BJ (cell line): ENCODE measurements around the gene WDR70. TPM values are rescaled to one million over a fixed set of nuclear protein-coding genes. Genes with fewer than 3 reads are reported as not detected.
"Not testable (repeated sequence)": the region's sequence is repeated elsewhere in the genome, so short reads cannot be mapped to it uniquely, and the experiment has no call there.

Source experiments
- CTCF ChIA-PET: fragments of 350-600 bp; formaldehyde crosslinking; extraction: SDS; loops from one replicate; lab custom pipeline; 2021; ENCODE audit warnings: antibody characterized with exemption, inconsistent platforms; lab: Yijun Ruan, JAX
- POLR2A ChIA-PET: fragments of 300-600 bp; sonication (Branson Sonifier 250); formaldehyde crosslinking; extraction: SDS; loops from one replicate; lab custom pipeline; 2021; ENCODE audit warnings: antibody characterized with exemption; lab: Charles Lee
- DNase-seq: peaks from one replicate; pipeline ENCODE4 v3.0.0-alpha.2; 2011; ENCODE audit warnings: low read depth
- H3K27me3 ChIP-seq: 2 replicates; pipeline ENCODE4 v1.6.0; 2011; ENCODE audit warnings: low read length; ENCODE audit not compliant: control insufficient read depth, insufficient read depth
- H3K36me3 ChIP-seq: 2 replicates; pipeline ENCODE4 v1.5.1; 2011; ENCODE audit warnings: low read length; ENCODE audit not compliant: control insufficient read depth, insufficient read depth
- H3K4me3 ChIP-seq: 2 replicates; pipeline ENCODE4 v1.5.1; 2011; ENCODE audit warnings: low read depth, mild to moderate bottlenecking, control low read depth, low read length
- polyA plus RNA-seq: library from polyadenylated mRNA; depleted of rRNA; stranded (reverse); fragments of >200 nt; gene quantifications from 2 replicates; pipeline ENCODE4 v1.2.3, GENCODE V29; 2011
- TF ChIP-seq, protein P1 (sequence below): IDR thresholded peaks from 2 replicates; pipeline ENCODE4 v1.5.1; 2011; ENCODE audit warnings: low read depth, mild to moderate bottlenecking, control low read depth, inconsistent platforms, low read length, moderate library complexity; ENCODE audit not compliant: insufficient read depth

The WDR70 gene
- polyA plus RNA-seq, 1 experiment: 14.0 TPM

- TF ChIP-seq, protein P1, sequence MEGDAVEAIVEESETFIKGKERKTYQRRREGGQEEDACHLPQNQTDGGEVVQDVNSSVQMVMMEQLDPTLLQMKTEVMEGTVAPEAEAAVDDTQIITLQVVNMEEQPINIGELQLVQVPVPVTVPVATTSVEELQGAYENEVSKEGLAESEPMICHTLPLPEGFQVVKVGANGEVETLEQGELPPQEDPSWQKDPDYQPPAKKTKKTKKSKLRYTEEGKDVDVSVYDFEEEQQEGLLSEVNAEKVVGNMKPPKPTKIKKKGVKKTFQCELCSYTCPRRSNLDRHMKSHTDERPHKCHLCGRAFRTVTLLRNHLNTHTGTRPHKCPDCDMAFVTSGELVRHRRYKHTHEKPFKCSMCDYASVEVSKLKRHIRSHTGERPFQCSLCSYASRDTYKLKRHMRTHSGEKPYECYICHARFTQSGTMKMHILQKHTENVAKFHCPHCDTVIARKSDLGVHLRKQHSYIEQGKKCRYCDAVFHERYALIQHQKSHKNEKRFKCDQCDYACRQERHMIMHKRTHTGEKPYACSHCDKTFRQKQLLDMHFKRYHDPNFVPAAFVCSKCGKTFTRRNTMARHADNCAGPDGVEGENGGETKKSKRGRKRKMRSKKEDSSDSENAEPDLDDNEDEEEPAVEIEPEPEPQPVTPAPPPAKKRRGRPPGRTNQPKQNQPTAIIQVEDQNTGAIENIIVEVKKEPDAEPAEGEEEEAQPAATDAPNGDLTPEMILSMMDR: no peak
- POLR2A ChIA-PET: no interaction called here
- Histone ChIP-seq H3K36me3 (no peaks in the 10 kb centered on the region), H3K27me3 (no peaks in the 10 kb centered on the region), H3K4me3 (no peak overlapping the region)
- CTCF ChIA-PET: interaction anchor here (1.0 to 2.4 kb wide), 5 partner anchors 41 to 421 kb away, joined by 3 to 8 read pairs (median 3); no protein-coding TSS in a partner anchor
- DNase-seq: no peak
These were observed 393.1 kb downstream of the WDR70 start for GRCh38 chr5:37772255-37772654.

GRCh38 chr5:37773809-37774208 lies 394.7 kb downstream of the WDR70 start:
- no peak overlapping the region for H3K4me3 ChIP-seq
- no peak for DNase-seq
- CTCF ChIA-PET: interaction anchor here (1.6 to 2.4 kb wide), 3 partner anchors 33 to 419 kb away, joined by 7 to 8 read pairs (median 8); no protein-coding TSS in a partner anchor
- TF ChIP-seq, protein P1: no peak
- H3K36me3 ChIP-seq: no peaks in the 10 kb centered on the region
- POLR2A ChIA-PET: no interaction called here
- no peaks in the 10 kb centered on the region for H3K27me3 ChIP-seq

GRCh38 chr5:37774912-37775483 lies 395.9 kb downstream of the WDR70 start:
- TF ChIP-seq, protein P1: peak; percentile 78
- POLR2A ChIA-PET: no interaction called here
- H3K36me3 ChIP-seq: no peaks in the 10 kb centered on the region
- no peaks in the 10 kb centered on the region for H3K27me3 ChIP-seq
- CTCF ChIA-PET: interaction anchor here (0.9 to 2.2 kb wide), 10 partner anchors 10 to 418 kb away, joined by 3 to 11 read pairs (median 6); no protein-coding TSS in a partner anchor
- no peak for DNase-seq
- no peak overlapping the region for H3K4me3 ChIP-seq

DNA sequence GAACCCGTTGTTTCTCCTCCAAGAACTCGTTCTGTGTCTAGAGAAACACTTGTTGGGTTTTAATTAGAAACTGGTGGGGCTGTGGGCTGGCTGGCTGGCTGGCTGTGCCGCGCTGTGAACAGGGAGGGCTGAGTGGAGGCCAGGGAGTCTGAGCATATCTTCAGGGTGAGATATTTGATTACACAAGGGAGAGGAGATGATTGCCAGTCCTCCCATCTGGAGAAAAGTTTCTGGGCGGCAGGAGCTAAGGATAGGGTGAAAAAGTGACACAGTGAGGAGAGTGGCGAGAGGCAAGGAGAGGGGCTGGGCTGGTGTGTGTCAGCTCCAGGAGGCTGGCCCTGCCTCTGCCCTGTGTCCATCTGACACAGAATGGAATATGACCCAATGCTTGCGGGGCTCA lies 397.7 kb downstream of the WDR70 start:
- TF ChIP-seq, protein P1: no peak
- H3K36me3 ChIP-seq: no peaks in the 10 kb centered on the region
- peak; percentile 83 for DNase-seq
- H3K4me3 ChIP-seq: no peak overlapping the region
- CTCF ChIA-PET: interaction anchor here (0.9 to 2.2 kb wide), 8 partner anchors 9 to 417 kb away, joined by 3 to 11 read pairs (median 4); no protein-coding TSS in a partner anchor
- POLR2A ChIA-PET: interaction anchor here (0.6 to 1.1 kb wide), 2 partner anchors 13 to 37 kb away, joined by 3 to 6 read pairs; no protein-coding TSS in a partner anchor
- H3K27me3 ChIP-seq: no peaks in the 10 kb centered on the region

GRCh38 chr5:37777432-37778130 lies 398.5 kb downstream of the WDR70 start:
- ChIA-PET CTCF (interaction anchor here (0.9 to 2.2 kb wide), 7 partner anchors 8 to 416 kb away, joined by 3 to 10 read pairs (median 4); no protein-coding TSS in a partner anchor), POLR2A (interaction anchor here (0.6 to 1.1 kb wide), 3 partner anchors 14 to 59 kb away, joined by 3 to 6 read pairs (median 3); no protein-coding TSS in a partner anchor)
- H3K27me3 ChIP-seq: no peaks in the 10 kb centered on the region
- H3K36me3 ChIP-seq: no peaks in the 10 kb centered on the region
- peak; percentile 96 for DNase-seq
- TF ChIP-seq, protein P1: no peak
- no peak overlapping the region for H3K4me3 ChIP-seq

DNA sequence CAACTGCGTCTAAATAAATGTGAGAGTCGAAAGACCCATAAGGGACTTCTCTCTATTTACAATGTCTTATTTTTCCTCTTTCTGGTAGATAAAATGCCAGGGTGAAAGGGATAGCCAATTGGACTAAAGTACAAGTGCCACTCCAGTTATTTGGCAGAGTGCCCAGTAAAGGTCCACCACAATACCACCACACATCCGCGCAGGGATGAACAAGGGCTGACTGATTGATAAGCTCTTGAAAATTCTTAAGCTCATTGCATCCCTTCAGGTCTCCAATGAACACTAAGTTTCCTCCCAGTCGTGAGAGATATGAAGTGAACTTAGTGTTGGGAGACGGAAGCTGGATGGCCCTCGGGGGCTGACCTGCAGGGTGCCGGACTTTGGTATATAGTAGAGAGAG lies 402.3 kb downstream of the WDR70 start:
- H3K4me3 ChIP-seq, POLR2A ChIA-PET, DNase-seq, H3K27me3 ChIP-seq, H3K36me3 ChIP-seq, CTCF ChIA-PET: not testable (repeated sequence)
